HG03354 (cell line): ENCODE results near the gene ATP7B.

Experiments used
- ATAC-seq: cut with Tn5 transposase; IDR thresholded peaks from one replicate; pipeline ENCODE4 v1.9.1; 2021; ENCODE audit warnings: mild to moderate bottlenecking; ENCODE audit not compliant: unreplicated experiment, poor library complexity, severe bottlenecking

ATP7B gene

GRCh38 chr13:51981355-51981754 is 29.9 kb downstream of the ATP7B start:
- ATAC-seq = no peak

- no peak for ATAC-seq
These were observed 30.3 kb downstream of the ATP7B start for GRCh38 chr13:51980908-51981307.

- no peak for ATAC-seq
These were observed 32.3 kb downstream of the ATP7B start for GRCh38 chr13:51978796-51979556.

- no peak for ATAC-seq
These were observed 33.6 kb downstream of the ATP7B start for GRCh38 chr13:51977625-51978024.

GRCh38 chr13:51976890-51977289 is 34.4 kb downstream of the ATP7B start:
- ATAC-seq = no peak

- ATAC-seq = no peak
These were observed 34.8 kb downstream of the ATP7B start for GRCh38 chr13:51976423-51976822.

- no peak for ATAC-seq
These were observed 36.8 kb downstream of the ATP7B start for GRCh38 chr13:51974482-51974881.

GRCh38 chr13:51971520-51972426 is 39.5 kb downstream of the ATP7B start:
- no peak for ATAC-seq

- no peak for ATAC-seq
These were observed 40.9 kb downstream of the ATP7B start for GRCh38 chr13:51970349-51970748.

GRCh38 chr13:51967482-51968446 is 43.5 kb downstream of the ATP7B start:
- no peak for ATAC-seq

GRCh38 chr13:51966186-51966585 is 45.1 kb downstream of the ATP7B start:
- ATAC-seq = no peak

- no peak for ATAC-seq
These were observed 49.5 kb downstream of the ATP7B start for GRCh38 chr13:51961493-51962403.

GRCh38 chr13:51960766-51961165 is 50.5 kb downstream of the ATP7B start:
- no peak for ATAC-seq

GRCh38 chr13:51959773-51960172 is 51.5 kb downstream of the ATP7B start:
- ATAC-seq = peak; percentile 88

GRCh38 chr13:51958217-51958547 is 53.1 kb downstream of the ATP7B start:
- no peak for ATAC-seq

- ATAC-seq = no peak
These were observed 53.7 kb downstream of the ATP7B start for GRCh38 chr13:51957377-51958216.

- ATAC-seq = no peak
These were observed 54.5 kb downstream of the ATP7B start for GRCh38 chr13:51956717-51957116.
